ENCODE results near the gene SPX.

DNA sequence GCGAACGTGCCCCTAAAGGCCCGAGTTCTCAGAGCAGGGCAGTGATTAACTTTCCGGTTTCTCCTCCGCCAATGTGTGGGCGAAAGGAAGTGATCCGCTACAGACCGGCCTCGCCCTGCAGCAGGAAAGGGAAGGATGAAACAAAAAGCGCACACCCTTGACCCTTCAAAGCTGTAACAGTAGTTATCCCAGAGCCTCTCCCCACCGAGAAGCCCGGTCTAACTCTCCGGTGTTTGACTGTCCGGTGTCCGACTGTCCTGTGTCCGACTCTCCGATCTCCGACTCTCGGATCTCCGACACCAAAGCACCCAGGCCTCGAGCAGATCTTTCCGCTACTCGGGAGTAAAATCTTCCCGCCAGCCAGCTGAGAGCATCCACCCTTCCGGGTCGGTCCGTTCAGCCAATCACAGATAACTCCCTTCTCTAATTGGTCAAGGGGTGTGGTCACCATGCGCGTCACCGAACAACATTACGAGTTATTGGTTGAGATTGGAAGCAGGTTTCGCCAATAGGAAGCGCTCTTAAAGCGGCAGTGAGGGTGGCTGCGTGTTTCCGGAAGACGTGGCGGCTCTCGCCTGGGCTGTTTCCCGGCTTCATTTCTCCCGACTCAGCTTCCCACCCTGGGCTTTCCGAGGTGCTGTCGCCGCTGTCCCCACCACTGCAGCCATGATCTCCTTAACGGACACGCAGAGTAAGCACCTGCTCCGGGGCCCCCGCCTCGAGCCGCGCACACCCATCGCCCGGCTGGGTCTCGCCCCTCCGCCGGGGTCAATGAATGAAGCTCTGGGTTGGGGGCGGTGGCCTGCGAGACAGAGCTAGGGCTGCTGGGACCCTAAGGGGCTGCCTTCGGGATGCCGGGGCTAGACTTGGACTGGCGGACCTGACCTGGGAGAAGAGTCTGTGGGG is 24.6 kb upstream of the SPX start, which contains the start of the genes GOLT1B and RECQL:
- TF ChIP-seq, protein P1, sequence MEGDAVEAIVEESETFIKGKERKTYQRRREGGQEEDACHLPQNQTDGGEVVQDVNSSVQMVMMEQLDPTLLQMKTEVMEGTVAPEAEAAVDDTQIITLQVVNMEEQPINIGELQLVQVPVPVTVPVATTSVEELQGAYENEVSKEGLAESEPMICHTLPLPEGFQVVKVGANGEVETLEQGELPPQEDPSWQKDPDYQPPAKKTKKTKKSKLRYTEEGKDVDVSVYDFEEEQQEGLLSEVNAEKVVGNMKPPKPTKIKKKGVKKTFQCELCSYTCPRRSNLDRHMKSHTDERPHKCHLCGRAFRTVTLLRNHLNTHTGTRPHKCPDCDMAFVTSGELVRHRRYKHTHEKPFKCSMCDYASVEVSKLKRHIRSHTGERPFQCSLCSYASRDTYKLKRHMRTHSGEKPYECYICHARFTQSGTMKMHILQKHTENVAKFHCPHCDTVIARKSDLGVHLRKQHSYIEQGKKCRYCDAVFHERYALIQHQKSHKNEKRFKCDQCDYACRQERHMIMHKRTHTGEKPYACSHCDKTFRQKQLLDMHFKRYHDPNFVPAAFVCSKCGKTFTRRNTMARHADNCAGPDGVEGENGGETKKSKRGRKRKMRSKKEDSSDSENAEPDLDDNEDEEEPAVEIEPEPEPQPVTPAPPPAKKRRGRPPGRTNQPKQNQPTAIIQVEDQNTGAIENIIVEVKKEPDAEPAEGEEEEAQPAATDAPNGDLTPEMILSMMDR (IDR thresholded peaks at IDR 0.05; ENCODE audit: control extremely low read depth in 1 of 3, insufficient read depth in 1 of 3, low read depth in 1 of 3, low read length in 3 of 3), result no peak
- peak; percentile 78 for TF ChIP-seq CHD2 (IDR thresholded peaks at IDR 0.05; ENCODE audit: low read length)

Data from H1 (cell line).